Loucy (cell line): ENCODE measurements around the gene ESRRA.

Experiments used
- EZH2phosphoT487 ChIP-seq: fragments of 200-600 bp; IDR thresholded peaks from 2 replicates; pipeline ENCODE4 v1.6.1; 2018; ENCODE audit warnings: antibody characterized with exemption, mild to moderate bottlenecking, moderate library complexity, borderline replicate concordance
- TF ChIP-seq, protein P1 (sequence below): fragments of 200-600 bp; sonication (generic); conservative IDR thresholded peaks from 2 replicates; pipeline ENCODE4 v1.5.1; 2014; ENCODE audit warnings: mild to moderate bottlenecking, antibody characterized with exemption, low read length

- TF ChIP-seq, protein P1, sequence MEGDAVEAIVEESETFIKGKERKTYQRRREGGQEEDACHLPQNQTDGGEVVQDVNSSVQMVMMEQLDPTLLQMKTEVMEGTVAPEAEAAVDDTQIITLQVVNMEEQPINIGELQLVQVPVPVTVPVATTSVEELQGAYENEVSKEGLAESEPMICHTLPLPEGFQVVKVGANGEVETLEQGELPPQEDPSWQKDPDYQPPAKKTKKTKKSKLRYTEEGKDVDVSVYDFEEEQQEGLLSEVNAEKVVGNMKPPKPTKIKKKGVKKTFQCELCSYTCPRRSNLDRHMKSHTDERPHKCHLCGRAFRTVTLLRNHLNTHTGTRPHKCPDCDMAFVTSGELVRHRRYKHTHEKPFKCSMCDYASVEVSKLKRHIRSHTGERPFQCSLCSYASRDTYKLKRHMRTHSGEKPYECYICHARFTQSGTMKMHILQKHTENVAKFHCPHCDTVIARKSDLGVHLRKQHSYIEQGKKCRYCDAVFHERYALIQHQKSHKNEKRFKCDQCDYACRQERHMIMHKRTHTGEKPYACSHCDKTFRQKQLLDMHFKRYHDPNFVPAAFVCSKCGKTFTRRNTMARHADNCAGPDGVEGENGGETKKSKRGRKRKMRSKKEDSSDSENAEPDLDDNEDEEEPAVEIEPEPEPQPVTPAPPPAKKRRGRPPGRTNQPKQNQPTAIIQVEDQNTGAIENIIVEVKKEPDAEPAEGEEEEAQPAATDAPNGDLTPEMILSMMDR: no peak
- TF ChIP-seq EZH2phosphoT487: no peak
These were observed 42.0 kb downstream of the ESRRA start for GRCh38 chr11:64347193-64347867.
